ENCODE measurements around the gene TCF25.

TCF25 gene

GRCh38 chr16:89880477-89881367 is 7.3 kb downstream of the TCF25 start:
- DNase-seq (ENCODE audit: low spot score): no peak

GRCh38 chr16:89881368-89881730 is 8.0 kb downstream of the TCF25 start:
- DNase-seq (ENCODE audit: low spot score): no peak

GRCh38 chr16:89883346-89884040 is 10.1 kb downstream of the TCF25 start:
- DNase-seq (ENCODE audit: low spot score): no peak

GRCh38 chr16:89884041-89884421 is 10.6 kb downstream of the TCF25 start:
- DNase-seq (ENCODE audit: low spot score): no peak

GRCh38 chr16:89887243-89887642 is 13.9 kb downstream of the TCF25 start:
- no peak for DNase-seq (ENCODE audit: low spot score)

- DNase-seq (ENCODE audit: low spot score): no peak
These were observed 16.8 kb downstream of the TCF25 start for GRCh38 chr16:89890200-89890599.

- DNase-seq (ENCODE audit: low spot score): no peak
These were observed 17.7 kb downstream of the TCF25 start for GRCh38 chr16:89890886-89891657.

- no peak for DNase-seq (ENCODE audit: low spot score)
These were observed 18.8 kb downstream of the TCF25 start for GRCh38 chr16:89892055-89892630.

GRCh38 chr16:89892635-89893034 is 19.2 kb downstream of the TCF25 start:
- DNase-seq (ENCODE audit: low spot score): no peak

GRCh38 chr16:89893642-89894548 is 20.5 kb downstream of the TCF25 start:
- DNase-seq (ENCODE audit: low spot score): no peak

- DNase-seq (ENCODE audit: low spot score): no peak
These were observed 22.3 kb downstream of the TCF25 start for GRCh38 chr16:89895482-89896250.

GRCh38 chr16:89897204-89897603 is 23.8 kb downstream of the TCF25 start:
- DNase-seq (ENCODE audit: low spot score): no peak

- no peak for DNase-seq (ENCODE audit: low spot score)
These were observed 25.0 kb downstream of the TCF25 start for GRCh38 chr16:89898201-89898967.

GRCh38 chr16:89899879-89900481 is 26.6 kb downstream of the TCF25 start:
- no peak for DNase-seq (ENCODE audit: low spot score)

- DNase-seq (ENCODE audit: low spot score): no peak
These were observed 27.5 kb downstream of the TCF25 start for GRCh38 chr16:89900885-89901284.

- DNase-seq (ENCODE audit: low spot score): no peak
These were observed 29.6 kb downstream of the TCF25 start for GRCh38 chr16:89902980-89903379.

- no peak for DNase-seq (ENCODE audit: low spot score)
These were observed 30.6 kb downstream of the TCF25 start for GRCh38 chr16:89903908-89904515.

- DNase-seq (ENCODE audit: low spot score): no peak
These were observed 31.5 kb downstream of the TCF25 start for GRCh38 chr16:89904606-89905510.
